K562 (cell line): ENCODE measurements around the gene CDK11A. TPM values are rescaled to one million over a fixed set of nuclear protein-coding genes. Genes with fewer than 3 reads are reported as not detected.
A peak's percentile ranks its signal among the peaks of the same experiment; 100 is the strongest.

Source experiments
- ATAC-seq: fragments of 200-7000 bp; cut with Tn5 transposase; 3 replicates; pipeline ENCODE4 v1.9.1; 2020; ENCODE audit warnings: moderate library complexity
- BruUV-seq: library from RNA; stranded (reverse); fragments of 400-500 nt; replicated peaks from 2 replicates; lab custom pipeline; 2021; lab: Mats Ljungman, UMichigan
- CTCF ChIA-PET: fragments of 300-600 bp; formaldehyde crosslinking; extraction: SDS; loops from one replicate; lab custom pipeline; 2021; ENCODE audit warnings: low intra/inter-chr PET ratio; lab: Yijun Ruan, JAX
- POLR2A ChIA-PET: fragments of 300-600, 350-650 bp; sonication (Branson Sonifier 250); formaldehyde crosslinking; extraction: SDS; loops from one replicate; lab custom pipeline; 2021; ENCODE audit warnings: antibody characterized with exemption, inconsistent platforms; lab: Yijun Ruan, JAX
- DNase-seq, 4 experiments: peaks; one replicate each; pipeline versions ENCODE4 v3.0.0 to v3.0.0-alpha.2; 2011 to 2018; ENCODE audit warnings: low spot score in 3 of 4, mixed read lengths in 3 of 4; ENCODE audit errors: extremely low read depth in 1 of 4
- FAIRE-seq: peaks from 2 replicates; lab custom pipeline; 2011; peaks lifted over from hg19 to GRCh38; lab: Jason Lieb, UNC
- H2AFZ ChIP-seq: 2 replicates; pipeline ENCODE4 v1.6.0; 2011; ENCODE audit warnings: low read depth, low read length, control low read depth, inconsistent platforms
- H3K27ac ChIP-seq: fragments of 200-600 bp; 3 replicates; pipeline ENCODE4 v1.8.0; 2011; ENCODE audit warnings: low read depth, mild to moderate bottlenecking, control low read depth, inconsistent platforms, low read length, moderate library complexity, mixed read lengths; ENCODE audit errors: extremely low read depth
- H3K27me3 ChIP-seq, 2 experiments: fragments of 300-600 bp in 1 of 2; 2 replicates in 1 of 2; 3 replicates in 1 of 2; pipeline versions ENCODE4 v1.6.0 to v1.8.0; 2011; ENCODE audit warnings: inconsistent platforms in 2 of 2, low read length in 2 of 2, mild to moderate bottlenecking in 1 of 2, mixed read lengths in 1 of 2, moderate library complexity in 1 of 2; ENCODE audit not compliant: control insufficient read depth in 2 of 2, insufficient read depth in 2 of 2
- H3K36me3 ChIP-seq: fragments of 300-600 bp; 3 replicates; pipeline ENCODE4 v1.8.0; 2011; ENCODE audit warnings: mild to moderate bottlenecking, low read length, inconsistent platforms; ENCODE audit not compliant: control insufficient read depth, insufficient read depth
- H3K4me1 ChIP-seq, 2 experiments: fragments of 200-600 bp in 1 of 2; replicated peaks in 1 of 2; 2 replicates in 1 of 2; 3 replicates in 1 of 2; pipeline versions ENCODE4 v1.5.1 to v1.8.0; 2011; ENCODE audit warnings: inconsistent platforms in 2 of 2, low read length in 2 of 2, mild to moderate bottlenecking in 1 of 2, mixed read lengths in 1 of 2, moderate library complexity in 1 of 2; ENCODE audit not compliant: control insufficient read depth in 2 of 2, insufficient read depth in 2 of 2
- H3K4me2 ChIP-seq: 2 replicates; pipeline ENCODE4 v1.6.1; 2011; ENCODE audit warnings: low read length, control low read depth, inconsistent platforms, mixed read lengths; ENCODE audit not compliant: insufficient read depth
- H3K4me3 ChIP-seq: fragments of 200-600 bp; sonication (generic), shearing (Covaris generic); 2 replicates; pipeline ENCODE4 v1.5.1; 2016; ENCODE audit warnings: control low read depth, inconsistent platforms
- H3K79me2 ChIP-seq: fragments of 200-600 bp; 3 replicates; pipeline ENCODE4 v1.8.0; 2011; ENCODE audit warnings: low read length, inconsistent platforms; ENCODE audit not compliant: control insufficient read depth, insufficient read depth
- H3K9ac ChIP-seq, 2 experiments: 2 replicates each; pipeline versions ENCODE4 v1.6.0 to v1.6.1; 2011; ENCODE audit warnings: low read depth in 2 of 2, low read length in 2 of 2, control low read depth in 1 of 2, inconsistent platforms in 1 of 2, mild to moderate bottlenecking in 1 of 2, mixed read lengths in 1 of 2; ENCODE audit not compliant: insufficient read depth in 1 of 2
- H3K9me1 ChIP-seq: one replicate; pipeline ENCODE4 v1.6.0; 2011; ENCODE audit warnings: inconsistent platforms, mild to moderate bottlenecking, low read length, moderate library complexity; ENCODE audit not compliant: control insufficient read depth, insufficient read depth
- H3K9me3 ChIP-seq: replicated peaks from 2 replicates; pipeline ENCODE4 v1.5.1; 2011; ENCODE audit warnings: low read depth, low read length, inconsistent platforms; ENCODE audit not compliant: control insufficient read depth, insufficient read depth
- H4K20me1 ChIP-seq: replicated peaks from 2 replicates; pipeline ENCODE4 v1.6.1; 2011; ENCODE audit warnings: low read length, inconsistent platforms, mixed read lengths; ENCODE audit not compliant: control insufficient read depth, insufficient read depth
- POLR2G ChIP-seq: fragments of 200-400 bp; formaldehyde crosslinking; IDR thresholded peaks from 2 replicates; pipeline ENCODE4 v1.6.1; 2017; ENCODE audit warnings: low read depth, mild to moderate bottlenecking, antibody characterized with exemption, low read length, moderate library complexity
- RBFOX2 ChIP-seq: fragments of 200-400 bp; formaldehyde crosslinking; IDR thresholded peaks from 2 replicates; pipeline ENCODE4 v1.6.1; 2017; ENCODE audit warnings: low read depth, mild to moderate bottlenecking, low read length, moderate library complexity
- WGBS: fragments of 100-300 bp; shearing (Covaris generic); methylation state at CpG from one replicate; pipeline ENCODE4 v1.1.6; 2016; ENCODE audit warnings: low coverage, mixed read lengths; ENCODE audit not compliant: insufficient coverage; ENCODE audit errors: missing lambda C conversion rate; 5-methylcytosine and 5-hydroxymethylcytosine counted together
- in situ Hi-C: fragments of 300-500 bp; cut with MboI; formaldehyde crosslinking; loops from 4 replicates; pipeline ENCODE4 v1.15.0; 2018; ENCODE audit warnings: inconsistent platforms, mixed read lengths
- intact Hi-C: fragments of 100-400 bp; cut with micrococcal nuclease; formaldehyde crosslinking; loops from 2 replicates; pipeline ENCODE4 v1.14.2; 2022
- polyA plus RNA-seq, 8 experiments: library from polyadenylated mRNA; depleted of rRNA in 4 of 8; stranded (reverse) in 5 of 8; unstranded in 3 of 8; fragments of >200 nt; fragmentation: Nextera tagmentation in 2 of 8; fragmentation: Illumina TruSeq in 1 of 8; extraction: Ambion mirVana in 2 of 8; extraction: Trizol in 1 of 8; gene quantifications; 2 replicates each; pipeline versions ENCODE4 v1.2.1 to v1.2.3, GENCODE V29; 2011 to 2014; ENCODE audit warnings: inconsistent platforms in 1 of 8, missing spikeins in 1 of 8
- total RNA-seq, 7 experiments: library from RNA; depleted of rRNA in 6 of 7; stranded (reverse); fragments of >200 nt in 6 of 7; fragmentation: Illumina TruSeq in 2 of 7; extraction: Trizol in 2 of 7; gene quantifications; 2 replicates each; pipeline versions ENCODE4 v1.2.1 to v1.2.3, GENCODE V29; 2011 to 2021; ENCODE audit warnings: low replicate concordance in 1 of 7
- TF ChIP-seq, protein P1 (sequence below): fragments of 450-650 bp; IDR thresholded peaks from 2 replicates; pipeline ENCODE4 v1.7.1; 2018; ENCODE audit warnings: mild to moderate bottlenecking, low read depth; ENCODE audit not compliant: partially characterized antibody

CDK11A gene
- total and polyA plus RNA-seq, 9 of the 15 experiments (the other 6 are each of a cell fraction or from before 2014, with no cell fraction given) = 4.5 to 71.0 (median 43.9) TPM

- in situ Hi-C loops (no loop called here), intact Hi-C loops (no loop called here)
- DNase-seq = peak in 2 of 4 experiments; percentile 13
- Histone ChIP-seq H2AFZ (no peak overlapping the region), H3K27me3 (no peaks in the 10 kb centered on the region), H3K4me2 (no peak overlapping the region), H3K9me1 (peaks cover 5% of the 10 kb centered on the region), H3K4me3 (no peak overlapping the region), H3K9me3 (peaks cover 4% of the 10 kb centered on the region), H3K36me3 (no peaks in the 10 kb centered on the region), H3K9ac (peak overlapping the region in 1 of 2 experiments; percentile 27; a peak in 1 of 4 replicates), H3K79me2 (peaks cover 40% of the 10 kb centered on the region), H3K4me1 (peaks cover 3 to 41% of the 10 kb centered on the region in 2 experiments; a peak in 4 of 5 replicates), H4K20me1 (0 out of 2 replicates have a peak, but pooled peaks cover 2% of the 10 kb centered on the region), H3K27ac (no peak overlapping the region)
- CTCF ChIA-PET = interaction anchor here (0.7 kb wide), 1 partner anchor 64 kb away, joined by 3 read pairs; no protein-coding TSS in a partner anchor
- POLR2A ChIA-PET = interaction anchor here (0.9 to 1.0 kb wide), 2 partner anchors 11 to 14 kb away, joined by 3 read pairs; no protein-coding TSS in a partner anchor
- 0 out of 2 replicates have a peak, but pooled peaks have one; percentile 27 for TF ChIP-seq POLR2G
- TF ChIP-seq, protein P1, sequence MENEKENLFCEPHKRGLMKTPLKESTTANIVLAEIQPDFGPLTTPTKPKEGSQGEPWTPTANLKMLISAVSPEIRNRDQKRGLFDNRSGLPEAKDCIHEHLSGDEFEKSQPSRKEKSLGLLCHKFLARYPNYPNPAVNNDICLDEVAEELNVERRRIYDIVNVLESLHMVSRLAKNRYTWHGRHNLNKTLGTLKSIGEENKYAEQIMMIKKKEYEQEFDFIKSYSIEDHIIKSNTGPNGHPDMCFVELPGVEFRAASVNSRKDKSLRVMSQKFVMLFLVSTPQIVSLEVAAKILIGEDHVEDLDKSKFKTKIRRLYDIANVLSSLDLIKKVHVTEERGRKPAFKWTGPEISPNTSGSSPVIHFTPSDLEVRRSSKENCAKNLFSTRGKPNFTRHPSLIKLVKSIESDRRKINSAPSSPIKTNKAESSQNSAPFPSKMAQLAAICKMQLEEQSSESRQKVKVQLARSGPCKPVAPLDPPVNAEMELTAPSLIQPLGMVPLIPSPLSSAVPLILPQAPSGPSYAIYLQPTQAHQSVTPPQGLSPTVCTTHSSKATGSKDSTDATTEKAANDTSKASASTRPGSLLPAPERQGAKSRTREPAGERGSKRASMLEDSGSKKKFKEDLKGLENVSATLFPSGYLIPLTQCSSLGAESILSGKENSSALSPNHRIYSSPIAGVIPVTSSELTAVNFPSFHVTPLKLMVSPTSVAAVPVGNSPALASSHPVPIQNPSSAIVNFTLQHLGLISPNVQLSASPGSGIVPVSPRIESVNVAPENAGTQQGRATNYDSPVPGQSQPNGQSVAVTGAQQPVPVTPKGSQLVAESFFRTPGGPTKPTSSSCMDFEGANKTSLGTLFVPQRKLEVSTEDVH = no peak
- TF ChIP-seq RBFOX2 = 0 out of 2 replicates have a peak, but pooled peaks have one; percentile 1
- ATAC-seq = no peak
- no peak for FAIRE-seq
- 86% methylated on average over 24 of the region's 26 CpGs for WGBS
- BruUV-seq = no TSS peak
These were observed 40.9 kb downstream of the CDK11A start for GRCh38 chr1:1683104-1683905.
